Stimulated activated CD4-positive, alpha-beta T cell treated with anti-CD3 and anti-CD28 coated beads, TNF-alpha, amount 100 ng/mL, for 48 hours (primary cell): Measurements from ENCODE around the gene KLHL42.

Source experiments
- DNase-seq, 3 donors: peaks; one replicate each; pipeline ENCODE4 v3.0.0-alpha.2; 2020; ENCODE audit warnings: low read depth in 3 of 3

KLHL42 gene

DNA sequence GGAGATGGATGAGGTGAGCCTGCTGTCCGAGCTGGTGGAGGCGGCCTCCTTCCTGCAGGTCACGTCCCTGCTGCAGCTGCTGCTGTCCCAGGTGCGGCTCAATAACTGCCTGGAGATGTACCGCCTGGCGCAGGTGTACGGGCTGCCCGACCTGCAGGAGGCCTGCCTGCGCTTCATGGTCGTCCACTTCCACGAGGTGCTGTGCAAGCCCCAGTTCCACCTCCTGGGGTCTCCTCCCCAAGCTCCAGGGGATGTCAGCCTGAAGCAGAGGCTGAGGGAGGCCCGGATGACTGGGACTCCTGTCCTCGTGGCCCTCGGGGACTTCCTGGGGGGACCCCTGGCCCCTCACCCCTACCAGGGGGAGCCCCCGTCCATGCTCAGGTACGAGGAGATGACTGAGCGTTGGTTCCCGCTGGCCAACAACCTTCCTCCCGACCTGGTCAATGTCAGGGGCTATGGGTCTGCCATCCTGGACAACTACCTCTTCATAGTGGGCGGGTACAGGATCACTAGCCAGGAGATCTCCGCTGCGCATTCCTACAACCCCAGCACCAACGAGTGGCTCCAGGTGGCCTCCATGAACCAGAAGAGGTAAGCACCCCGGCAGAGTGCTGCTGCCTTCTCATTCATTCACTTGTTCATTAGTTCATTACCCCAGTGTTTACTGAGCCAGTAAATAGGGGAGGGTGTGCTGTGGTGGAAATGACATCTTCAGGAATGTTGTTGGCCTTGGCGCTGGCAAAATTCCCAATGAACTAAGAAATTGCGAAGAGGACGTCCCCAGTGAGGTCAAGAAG is 777 bp downstream of the KLHL42 start:
- DNase-seq = peak in 2 of 3 donors; percentile 3 to 19

DNA sequence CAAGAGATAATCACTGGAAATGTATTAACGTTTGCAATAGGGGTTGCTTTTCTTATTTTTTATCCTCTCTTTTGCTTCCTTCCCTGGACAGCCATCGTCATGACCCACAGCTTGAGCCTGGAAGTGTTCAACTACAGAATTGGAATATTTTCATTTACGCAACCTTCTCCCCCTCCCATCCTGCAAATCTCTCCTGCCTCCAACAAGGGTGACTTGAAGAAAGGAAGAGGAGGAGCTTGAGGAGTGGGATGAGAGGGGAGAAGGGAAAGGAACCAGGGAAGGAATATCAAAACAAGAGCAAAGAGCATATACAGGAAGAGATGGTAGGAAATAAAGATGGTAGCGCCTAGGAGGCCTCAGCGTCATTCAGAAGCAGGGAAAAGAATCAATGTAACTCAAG is 1.6 kb downstream of the KLHL42 start:
- DNase-seq = no peak

GRCh38 chr12:27782481-27782880 is 2.4 kb downstream of the KLHL42 start:
- no peak for DNase-seq

DNA sequence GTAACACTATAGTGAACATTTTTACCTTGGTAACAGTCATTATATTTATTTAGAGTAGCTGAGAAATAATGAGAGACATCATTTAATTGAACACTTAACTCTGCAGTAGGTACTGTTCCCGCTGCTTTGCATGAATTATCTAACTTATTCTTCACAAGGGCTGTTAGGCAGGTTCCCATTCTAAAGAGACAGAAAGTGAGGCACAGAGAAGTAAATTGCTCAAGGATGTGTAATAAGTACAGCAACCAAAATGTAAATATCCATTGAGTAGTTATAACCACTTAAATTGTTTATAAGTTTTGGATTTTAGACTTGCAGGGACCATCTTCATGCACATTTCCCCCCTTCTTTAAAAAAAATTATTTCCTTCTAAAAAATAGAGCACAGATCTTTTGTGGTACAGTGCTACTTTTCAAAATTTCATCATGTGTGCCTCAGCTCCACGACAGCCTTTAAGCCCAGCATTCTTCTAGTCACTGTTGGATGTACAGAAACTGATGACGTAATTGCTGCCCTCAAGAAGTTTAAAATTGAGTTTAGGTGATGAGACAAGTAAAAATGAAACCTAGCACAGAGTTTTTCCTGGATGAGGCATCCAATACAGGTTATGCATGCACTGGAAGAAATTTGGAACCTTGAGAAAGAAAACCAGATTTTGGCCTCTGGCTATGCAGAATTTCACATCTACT is 6.0 kb downstream of the KLHL42 start:
- DNase-seq = no peak

DNA sequence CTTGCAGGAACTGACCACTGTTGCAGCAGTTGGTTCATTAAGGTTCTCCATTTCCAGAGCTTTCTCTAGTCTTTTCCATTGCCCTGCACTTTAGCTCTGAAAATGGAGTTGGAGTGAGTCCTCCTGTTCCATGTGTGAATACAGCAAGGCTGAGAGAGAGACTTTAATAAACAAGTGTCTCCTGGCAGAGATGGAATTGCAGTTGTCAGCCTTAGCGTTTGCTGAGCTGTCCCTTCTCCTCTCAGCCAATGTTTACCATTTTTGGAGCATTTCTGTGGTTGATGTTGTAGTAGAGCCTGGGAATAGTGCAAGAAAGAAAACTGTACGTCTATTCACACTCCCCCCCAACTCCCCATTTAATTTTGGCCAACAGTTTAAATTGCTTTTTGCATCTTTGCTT is 7.5 kb downstream of the KLHL42 start:
- no peak for DNase-seq

DNA sequence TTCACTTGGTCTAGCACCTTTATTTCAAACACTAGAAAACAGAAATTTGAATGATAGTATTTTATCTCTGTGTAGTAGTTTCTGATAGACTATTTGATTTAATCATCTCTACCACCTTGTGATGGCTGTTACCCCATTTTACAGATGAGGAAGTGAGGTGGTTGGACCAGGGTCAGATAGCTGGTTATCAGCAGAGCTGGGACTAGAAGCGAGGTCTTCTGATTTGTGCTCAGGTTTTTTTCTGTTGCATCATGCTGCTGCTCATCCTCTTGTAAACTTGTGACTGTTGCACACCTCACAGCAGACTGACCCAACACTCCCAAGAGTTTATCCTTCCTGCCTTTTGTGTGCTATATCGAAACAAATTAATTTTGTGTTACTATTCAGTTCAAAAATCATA is 10.1 kb downstream of the KLHL42 start:
- DNase-seq = no peak

- no peak for DNase-seq
These were observed 15.0 kb downstream of the KLHL42 start for GRCh38 chr12:27794818-27795584.

DNA sequence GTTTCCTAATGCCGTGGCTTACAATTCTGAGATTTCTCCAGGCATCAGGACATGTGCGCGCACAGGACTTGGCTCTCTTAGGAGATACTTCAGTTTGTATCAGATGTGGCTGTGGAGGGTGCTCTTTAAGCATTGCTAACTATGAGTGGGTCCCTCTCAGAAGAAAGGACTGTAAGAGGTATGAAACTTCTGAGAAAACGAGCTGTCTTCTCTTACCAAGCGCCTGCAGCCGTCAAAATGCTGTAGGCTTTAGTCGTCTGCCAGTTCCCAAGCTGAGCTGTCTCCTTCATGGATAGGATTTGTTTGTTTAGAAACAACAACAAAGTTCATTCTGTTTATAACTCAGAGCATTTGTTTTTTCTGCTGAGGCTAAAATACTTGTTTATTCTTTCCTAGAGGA is 16.1 kb downstream of the KLHL42 start:
- no peak for DNase-seq

DNA sequence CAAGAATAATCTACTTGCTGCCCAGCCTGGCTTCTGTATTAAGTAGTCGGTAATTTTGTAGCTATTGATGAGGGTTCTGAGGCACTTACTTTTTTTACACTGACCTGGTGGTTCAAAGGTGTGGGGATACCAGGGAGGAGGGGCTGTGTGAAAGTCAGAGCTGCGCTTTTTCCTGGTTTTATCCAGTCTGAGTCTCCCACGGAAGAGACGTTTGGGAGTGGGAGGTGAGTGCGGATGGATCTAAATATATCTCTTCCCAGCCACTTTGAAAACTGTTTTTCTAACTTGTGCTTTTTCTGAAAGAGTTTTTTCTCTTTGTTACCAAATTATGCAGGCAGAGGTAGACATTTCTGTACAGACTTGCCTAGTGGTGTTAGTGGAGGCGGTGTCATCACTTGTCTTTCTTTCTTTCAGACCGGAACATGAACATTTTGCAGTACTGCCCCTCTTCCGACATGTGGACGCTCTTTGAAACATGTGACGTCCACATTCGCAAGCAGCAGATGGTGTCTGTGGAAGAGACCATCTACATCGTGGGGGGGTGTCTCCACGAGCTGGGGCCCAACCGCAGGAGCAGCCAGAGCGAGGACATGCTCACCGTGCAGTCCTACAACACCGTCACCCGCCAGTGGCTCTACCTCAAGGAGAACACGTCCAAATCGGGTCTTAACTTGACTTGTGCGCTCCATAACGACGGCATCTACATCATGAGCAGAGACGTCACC is 17.4 kb downstream of the KLHL42 start:
- no peak for DNase-seq

GRCh38 chr12:27800819-27801218 is 20.8 kb downstream of the KLHL42 start:
- DNase-seq = no peak

DNA sequence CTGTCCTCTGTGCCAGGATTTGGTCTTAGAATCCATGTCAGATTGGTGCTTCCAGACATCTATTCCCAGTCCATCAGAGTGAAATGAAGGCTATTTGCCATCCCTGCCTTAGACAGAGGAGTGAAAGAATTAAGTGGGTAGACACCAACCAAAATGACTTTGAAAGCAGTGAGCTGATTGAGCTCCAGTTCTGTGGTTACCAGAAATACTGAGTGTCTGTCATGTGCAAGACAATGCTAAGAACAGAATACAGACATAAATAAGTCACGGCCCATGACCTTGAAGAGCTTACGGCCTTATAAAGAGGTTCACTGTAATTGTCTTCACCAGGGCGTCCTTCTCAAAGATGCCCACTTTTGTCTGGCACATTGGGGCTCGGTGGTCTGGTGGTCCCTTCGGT is 21.6 kb downstream of the KLHL42 start:
- DNase-seq = no peak

DNA sequence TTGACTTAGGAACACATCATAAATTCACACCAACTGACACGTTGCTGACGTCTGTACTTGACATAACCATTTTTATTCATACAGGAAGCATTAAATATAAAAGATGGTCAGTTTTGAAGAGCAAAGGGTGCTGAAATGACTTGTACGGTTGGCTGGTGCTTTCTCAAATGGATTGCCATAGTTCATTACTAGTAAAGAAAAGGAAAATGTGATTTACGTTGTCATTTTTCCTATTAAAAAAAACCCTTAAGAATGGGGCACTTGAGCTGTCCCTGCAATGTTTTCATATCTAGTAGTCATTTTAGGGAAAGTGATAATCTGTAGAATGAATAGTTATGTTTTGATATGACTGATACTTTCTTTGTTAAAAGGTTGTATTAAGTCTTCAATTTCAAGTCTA is 22.5 kb downstream of the KLHL42 start:
- no peak for DNase-seq

- DNase-seq = no peak
These were observed 22.9 kb downstream of the KLHL42 start for GRCh38 chr12:27802936-27803335.

DNA sequence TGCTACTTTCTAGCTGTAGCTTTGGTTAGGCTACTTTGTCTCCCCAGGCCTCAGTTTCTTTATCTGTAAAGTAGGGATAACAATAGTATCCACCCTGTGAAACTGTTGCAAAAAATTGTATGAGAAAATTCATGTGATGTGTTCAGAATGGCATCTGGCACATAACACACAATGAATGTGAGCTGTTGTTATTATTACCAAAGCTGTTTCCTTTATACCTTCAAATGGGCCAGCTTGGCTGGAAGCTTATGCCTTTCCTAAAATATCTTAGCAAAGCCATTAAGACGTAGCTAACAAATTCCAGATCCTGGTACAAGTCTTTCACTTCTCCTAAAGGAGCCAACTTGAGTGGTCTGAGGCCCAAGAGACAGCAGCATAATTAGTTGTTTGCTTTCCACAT is 25.2 kb downstream of the KLHL42 start:
- no peak for DNase-seq

GRCh38 chr12:27806259-27806658 is 26.2 kb downstream of the KLHL42 start:
- no peak for DNase-seq

DNA sequence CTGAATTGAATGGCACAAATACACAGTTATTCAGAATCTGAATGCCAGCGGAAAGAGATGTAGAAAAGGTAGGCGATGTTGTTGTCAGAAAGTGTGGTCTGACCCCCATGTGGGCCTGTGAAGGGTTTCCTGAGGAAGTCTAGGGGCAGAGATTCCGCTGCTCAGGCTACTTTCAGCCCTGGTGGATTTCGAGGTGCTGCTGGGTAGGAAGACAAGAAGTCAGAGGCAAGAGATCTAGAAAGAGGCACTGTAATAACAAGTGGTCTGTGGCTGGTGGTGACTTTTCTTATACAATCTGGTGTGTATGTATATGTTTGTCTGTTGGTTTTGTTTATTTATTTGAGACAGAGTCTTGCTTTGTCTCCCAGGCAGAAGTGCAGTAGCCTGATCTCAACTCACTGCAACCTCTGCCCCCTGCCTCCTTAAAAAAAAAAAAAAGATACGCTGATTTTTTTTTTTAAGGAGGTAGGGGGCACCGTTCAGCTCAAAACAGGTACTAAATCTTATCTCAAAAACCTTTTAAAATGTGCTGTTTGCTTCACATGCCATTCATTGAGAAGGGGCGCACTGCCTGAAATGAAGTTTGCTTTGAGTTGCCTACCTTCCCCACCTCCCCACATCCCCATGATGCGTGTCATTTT is 27.1 kb downstream of the KLHL42 start:
- DNase-seq = no peak

DNA sequence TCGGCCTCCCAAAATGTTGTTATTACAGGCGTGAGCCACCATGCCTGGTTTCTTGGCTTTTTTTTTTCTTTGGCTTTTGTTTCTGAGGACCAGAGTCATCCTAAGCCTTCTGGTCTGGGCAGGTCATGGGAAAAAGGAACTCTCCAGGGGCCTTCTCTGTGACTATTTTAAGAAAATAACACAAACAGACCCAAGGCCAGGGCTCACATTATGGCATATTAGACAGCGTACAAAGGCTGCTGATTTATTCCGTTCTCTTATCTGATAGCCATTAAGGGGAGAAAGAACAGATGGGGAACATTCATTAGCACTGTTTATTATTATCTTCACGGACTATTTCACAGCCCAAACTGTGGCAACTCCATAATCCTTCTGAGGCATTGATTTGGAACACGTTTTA is 28.8 kb downstream of the KLHL42 start:
- DNase-seq = no peak

GRCh38 chr12:27810756-27811155 is 30.7 kb downstream of the KLHL42 start:
- DNase-seq = no peak

DNA sequence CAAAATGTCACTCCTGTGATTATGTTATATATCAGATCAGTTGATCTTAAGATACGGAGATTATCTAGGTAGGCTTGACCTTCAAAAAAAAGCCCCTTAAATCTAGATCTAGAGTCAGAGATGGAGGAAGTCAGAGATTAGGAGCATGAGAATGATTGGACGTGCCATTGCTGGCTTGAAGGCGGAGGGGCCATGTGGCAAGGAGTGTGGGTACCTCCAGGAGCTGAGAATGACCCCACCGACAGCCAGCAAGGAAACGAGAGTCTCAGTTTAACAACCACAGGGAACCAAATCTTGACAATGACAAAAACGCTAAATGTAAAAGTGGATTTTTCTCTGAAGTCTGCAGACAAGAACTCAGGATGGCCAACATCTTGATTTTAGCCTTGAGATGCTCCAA is 32.5 kb downstream of the KLHL42 start:
- DNase-seq = no peak

GRCh38 chr12:27814411-27814810 is 34.4 kb downstream of the KLHL42 start:
- no peak for DNase-seq

GRCh38 chr12:27814851-27815591 is 35.0 kb downstream of the KLHL42 start:
- DNase-seq = no peak
